ENCODE results near the gene MRPL53. TPM values are rescaled to one million over a fixed set of nuclear protein-coding genes. Genes with fewer than 3 reads are reported as not detected.

MRPL53 gene
- total and polyA plus RNA-seq, 9 donors, result 52.5 to 87.9 (median 81.1) TPM

- peaks cover 2% of the 10 kb centered on the region for H3K27me3 ChIP-seq (ENCODE audit: control insufficient read depth, insufficient read depth, low read length)
- peak overlapping the region; percentile 65 for H3K4me3 ChIP-seq (ENCODE audit: low read length)
- H3K4me1 ChIP-seq (ENCODE audit: control insufficient read depth, insufficient read depth, low read length), result peaks cover 69% of the 10 kb centered on the region
- no peaks in the 10 kb centered on the region for H3K9me3 ChIP-seq (replicated peaks; ENCODE audit: control insufficient read depth, low read depth, low read length)
- 5% methylated on average over 11 of the region's 14 CpGs for WGBS (ENCODE audit: insufficient coverage)
- peak overlapping the region; percentile 99 for H3K27ac ChIP-seq (ENCODE audit: low read length)
- peak; percentile 96 for DNase-seq
- H3K36me3 ChIP-seq (ENCODE audit: control insufficient read depth, insufficient read depth, low read length), result peaks cover 19% of the 10 kb centered on the region
Observed at GRCh38 chr2:74439803-74440377, 32.6 kb downstream of the MRPL53 start.

GRCh38 chr2:74439373-74439772 is 33.1 kb downstream of the MRPL53 start:
- 3% methylated on average over 3 of the region's 3 CpGs for WGBS (ENCODE audit: insufficient coverage)
- DNase-seq, result no peak
- peak overlapping the region; percentile 65 for H3K4me3 ChIP-seq (ENCODE audit: low read length)
- no peaks in the 10 kb centered on the region for H3K9me3 ChIP-seq (replicated peaks; ENCODE audit: control insufficient read depth, low read depth, low read length)
- peaks cover 67% of the 10 kb centered on the region for H3K4me1 ChIP-seq (ENCODE audit: control insufficient read depth, insufficient read depth, low read length)
- H3K27ac ChIP-seq (ENCODE audit: low read length), result peak overlapping the region; percentile 99
- peaks cover 21% of the 10 kb centered on the region for H3K36me3 ChIP-seq (ENCODE audit: control insufficient read depth, insufficient read depth, low read length)
- H3K27me3 ChIP-seq (ENCODE audit: control insufficient read depth, insufficient read depth, low read length), result peaks cover 2% of the 10 kb centered on the region

DNA sequence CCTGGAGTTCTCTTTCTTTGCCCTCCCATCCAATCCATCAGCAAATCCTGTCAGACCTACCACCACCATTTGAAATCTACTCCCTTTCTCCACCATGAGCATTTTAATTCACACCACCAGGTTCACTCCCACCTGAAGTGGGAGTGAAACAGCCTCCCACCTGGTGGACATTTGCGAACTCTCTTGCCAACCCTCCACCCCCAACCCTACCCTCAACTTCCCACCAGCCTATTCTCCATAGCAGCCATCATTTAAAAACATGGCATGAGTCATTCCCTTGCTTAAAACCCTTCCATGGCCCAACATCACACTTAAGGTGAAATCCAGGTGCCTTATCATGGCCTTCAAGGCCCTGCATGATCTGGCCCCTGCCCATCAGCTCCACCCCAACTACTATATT is 34.2 kb downstream of the MRPL53 start:
- no peak overlapping the region for H3K27ac ChIP-seq (ENCODE audit: low read length)
- H3K4me3 ChIP-seq (ENCODE audit: low read length), result no peak overlapping the region
- no peaks in the 10 kb centered on the region for H3K9me3 ChIP-seq (replicated peaks; ENCODE audit: control insufficient read depth, low read depth, low read length)
- H3K36me3 ChIP-seq (ENCODE audit: control insufficient read depth, insufficient read depth, low read length), result peaks cover 21% of the 10 kb centered on the region
- no peak for DNase-seq
- peaks cover 63% of the 10 kb centered on the region for H3K4me1 ChIP-seq (ENCODE audit: control insufficient read depth, insufficient read depth, low read length)
- H3K27me3 ChIP-seq (ENCODE audit: control insufficient read depth, insufficient read depth, low read length), result peaks cover 2% of the 10 kb centered on the region
- 83% methylated on average over 1 of the region's 1 CpG for WGBS (ENCODE audit: insufficient coverage)

- no peak overlapping the region for H3K4me3 ChIP-seq (ENCODE audit: low read length)
- peak overlapping the region; percentile 29 for H3K27ac ChIP-seq (ENCODE audit: low read length)
- H3K9me3 ChIP-seq (replicated peaks; ENCODE audit: control insufficient read depth, low read depth, low read length), result no peaks in the 10 kb centered on the region
- H3K36me3 ChIP-seq (ENCODE audit: control insufficient read depth, insufficient read depth, low read length), result peaks cover 27% of the 10 kb centered on the region
- DNase-seq, result no peak
- H3K27me3 ChIP-seq (ENCODE audit: control insufficient read depth, insufficient read depth, low read length), result peaks cover 2% of the 10 kb centered on the region
- peaks cover 60% of the 10 kb centered on the region for H3K4me1 ChIP-seq (ENCODE audit: control insufficient read depth, insufficient read depth, low read length)
- WGBS (ENCODE audit: insufficient coverage), result 44% methylated on average over 4 of the region's 6 CpGs
Observed at GRCh38 chr2:74436848-74437695, 35.4 kb downstream of the MRPL53 start.

GRCh38 chr2:74436111-74436805 is 36.2 kb downstream of the MRPL53 start:
- Histone ChIP-seq H3K4me3 (ENCODE audit: low read length) (peak overlapping the region; percentile 4), H3K9me3 (replicated peaks; ENCODE audit: control insufficient read depth, low read depth, low read length) (no peaks in the 10 kb centered on the region), H3K27ac (ENCODE audit: low read length) (peak overlapping the region; percentile 29), H3K4me1 (ENCODE audit: control insufficient read depth, insufficient read depth, low read length) (peaks cover 52% of the 10 kb centered on the region), H3K27me3 (ENCODE audit: control insufficient read depth, insufficient read depth, low read length) (no peaks in the 10 kb centered on the region), H3K36me3 (ENCODE audit: control insufficient read depth, insufficient read depth, low read length) (peaks cover 35% of the 10 kb centered on the region)
- no peak for DNase-seq
- WGBS (ENCODE audit: insufficient coverage), result 52% methylated on average over 31 of the region's 43 CpGs

- no peak overlapping the region for H3K4me3 ChIP-seq (ENCODE audit: low read length)
- H3K9me3 ChIP-seq (replicated peaks; ENCODE audit: control insufficient read depth, low read depth, low read length), result no peaks in the 10 kb centered on the region
- H3K27me3 ChIP-seq (ENCODE audit: control insufficient read depth, insufficient read depth, low read length), result no peaks in the 10 kb centered on the region
- WGBS (ENCODE audit: insufficient coverage), result 88% methylated on average over 6 of the region's 11 CpGs
- no peaks in the 10 kb centered on the region for H3K4me1 ChIP-seq (ENCODE audit: control insufficient read depth, insufficient read depth, low read length)
- DNase-seq, result no peak
- peaks cover 78% of the 10 kb centered on the region for H3K36me3 ChIP-seq (ENCODE audit: control insufficient read depth, insufficient read depth, low read length)
- no peak overlapping the region for H3K27ac ChIP-seq (ENCODE audit: low read length)
Observed at GRCh38 chr2:74430502-74430901, 42.0 kb downstream of the MRPL53 start.

GRCh38 chr2:74429487-74430451 is 42.7 kb downstream of the MRPL53 start:
- no peak overlapping the region for H3K4me3 ChIP-seq (ENCODE audit: low read length)
- DNase-seq, result no peak
- H3K9me3 ChIP-seq (replicated peaks; ENCODE audit: control insufficient read depth, low read depth, low read length), result no peaks in the 10 kb centered on the region
- peaks cover 77% of the 10 kb centered on the region for H3K36me3 ChIP-seq (ENCODE audit: control insufficient read depth, insufficient read depth, low read length)
- H3K4me1 ChIP-seq (ENCODE audit: control insufficient read depth, insufficient read depth, low read length), result no peaks in the 10 kb centered on the region
- no peaks in the 10 kb centered on the region for H3K27me3 ChIP-seq (ENCODE audit: control insufficient read depth, insufficient read depth, low read length)
- 75% methylated on average over 6 of the region's 18 CpGs for WGBS (ENCODE audit: insufficient coverage)
- no peak overlapping the region for H3K27ac ChIP-seq (ENCODE audit: low read length)

- Histone ChIP-seq H3K4me3 (ENCODE audit: low read length) (no peak overlapping the region), H3K9me3 (replicated peaks; ENCODE audit: control insufficient read depth, low read depth, low read length) (no peaks in the 10 kb centered on the region), H3K27me3 (ENCODE audit: control insufficient read depth, insufficient read depth, low read length) (no peaks in the 10 kb centered on the region), H3K4me1 (ENCODE audit: control insufficient read depth, insufficient read depth, low read length) (no peaks in the 10 kb centered on the region), H3K27ac (ENCODE audit: low read length) (no peak overlapping the region), H3K36me3 (ENCODE audit: control insufficient read depth, insufficient read depth, low read length) (peaks cover 76% of the 10 kb centered on the region)
- DNase-seq, result no peak
- WGBS (ENCODE audit: insufficient coverage), result 68% methylated on average over 2 of the region's 5 CpGs
Observed at GRCh38 chr2:74428675-74429074, 43.8 kb downstream of the MRPL53 start.

DNA sequence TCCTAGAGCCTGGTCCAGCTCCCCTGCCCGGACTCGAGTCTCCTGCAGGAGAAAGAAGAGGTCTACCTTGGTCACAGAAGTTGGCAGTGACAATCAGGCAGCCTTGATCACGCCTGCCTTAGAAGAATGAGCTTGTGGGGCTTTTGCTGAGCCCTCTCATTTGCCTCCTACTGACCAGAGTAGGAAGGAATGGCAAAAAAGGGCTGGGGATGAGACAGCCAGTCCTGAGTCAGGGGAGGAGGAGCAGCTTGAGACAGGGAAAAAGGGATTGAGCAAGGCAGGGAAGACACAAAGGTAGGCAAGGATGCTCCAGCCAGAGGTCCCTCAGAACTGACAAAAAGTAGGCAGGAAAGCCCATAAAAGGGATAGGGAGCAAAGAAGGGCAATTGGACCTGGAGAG is 44.9 kb downstream of the MRPL53 start:
- Histone ChIP-seq H3K4me3 (ENCODE audit: low read length) (no peak overlapping the region), H3K4me1 (ENCODE audit: control insufficient read depth, insufficient read depth, low read length) (no peaks in the 10 kb centered on the region), H3K27ac (ENCODE audit: low read length) (no peak overlapping the region), H3K36me3 (ENCODE audit: control insufficient read depth, insufficient read depth, low read length) (peaks cover 75% of the 10 kb centered on the region), H3K9me3 (replicated peaks; ENCODE audit: control insufficient read depth, low read depth, low read length) (no peaks in the 10 kb centered on the region), H3K27me3 (ENCODE audit: control insufficient read depth, insufficient read depth, low read length) (no peaks in the 10 kb centered on the region)
- no peak for DNase-seq
- WGBS (ENCODE audit: insufficient coverage), result 89% methylated on average over 3 of the region's 3 CpGs
